Gastrocnemius medialis (tissue), 4 donors: ENCODE data around the gene CUTC.
"Not testable (repeated sequence)": the region's sequence is repeated elsewhere in the genome, so short reads cannot be mapped to it uniquely, and the experiment has no call there.

Experiments
- CTCF ChIP-seq, 5 experiments: fragments of 450-650 bp in 3 of 5; fragments of 200-600 bp in 2 of 5; sonication (generic) in 2 of 5; IDR thresholded peaks in 4 of 5; conservative IDR thresholded peaks in 1 of 5; 1 replicate in 4 of 5; 2 replicates in 1 of 5; pipeline ENCODE4 v1.5.1; 2016 to 2019; ENCODE audit warnings: antibody characterized with exemption in 5 of 5, mild to moderate bottlenecking in 3 of 5, moderate library complexity in 3 of 5
- POLR2A ChIP-seq, 2 donors: fragments of 450-650 bp; IDR thresholded peaks; one replicate each; pipeline ENCODE4 v1.6.1; 2017; ENCODE audit warnings: antibody characterized with exemption in 2 of 2, mild to moderate bottlenecking in 2 of 2, moderate library complexity in 2 of 2

GRCh38 chr10:99746166-99746565, 14.1 kb downstream of the CUTC start:
- not testable (repeated sequence) for TF ChIP-seq CTCF (IDR thresholded peaks at IDR 0.05 in 4 of 5, conservative IDR thresholded peaks at IDR 0.05 in 1 of 5); POLR2A (IDR thresholded peaks at IDR 0.05)
